PFSK-1 (cell line): ENCODE results near the gene IQCK.

Experiments used
- FOXP2 ChIP-seq: optimal IDR thresholded peaks from 2 replicates; pipeline ENCODE3; 2011; ENCODE audit warnings: borderline replicate concordance, control low read depth, inconsistent platforms; ENCODE audit not compliant: insufficient read depth; ENCODE audit errors: extremely low read length, extremely low read depth
- POLR2AphosphoS5 ChIP-seq: IDR thresholded peaks from 2 replicates; pipeline ENCODE4 v1.6.1; 2012; ENCODE audit warnings: low read depth, mild to moderate bottlenecking, control low read depth, low read length, moderate library complexity
- REST ChIP-seq, 2 experiments: IDR thresholded peaks; 2 replicates each; pipeline versions ENCODE4 v1.6.1 to v1.8.0; 2011 to 2012; ENCODE audit warnings: low read depth in 2 of 2, low read length in 2 of 2, control low read depth in 1 of 2, inconsistent platforms in 1 of 2, mild to moderate bottlenecking in 1 of 2, moderate library complexity in 1 of 2; ENCODE audit not compliant: insufficient read depth in 1 of 2
- SIN3A ChIP-seq: IDR thresholded peaks from 2 replicates; pipeline ENCODE4 v1.6.1; 2012; ENCODE audit warnings: mild to moderate bottlenecking, low read length, moderate library complexity, borderline replicate concordance; ENCODE audit not compliant: insufficient read depth
- TAF1 ChIP-seq: IDR thresholded peaks from 2 replicates; pipeline ENCODE4 v1.6.1; 2012; ENCODE audit warnings: low read length, control low read depth, borderline replicate concordance; ENCODE audit not compliant: insufficient read depth

Gene IQCK

DNA sequence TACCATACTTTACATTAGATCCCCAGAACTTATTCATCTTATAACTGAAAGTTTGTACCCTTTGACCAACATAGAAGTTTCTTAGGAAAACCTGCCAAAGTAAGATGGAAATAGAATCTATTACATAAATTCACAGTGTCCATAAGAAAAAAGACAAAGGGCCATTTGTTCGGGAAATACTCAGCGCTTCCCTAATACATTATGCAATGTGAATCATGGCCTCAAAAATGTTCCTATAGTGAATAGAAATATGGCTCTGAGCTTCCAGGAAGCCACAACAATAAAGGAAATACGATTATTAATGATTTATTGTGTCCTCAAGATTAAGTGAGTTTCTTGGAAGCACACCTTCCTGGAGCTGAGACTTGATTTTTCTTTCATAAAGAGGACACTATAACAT lies 115.1 kb downstream of the IQCK start:
- TF ChIP-seq POLR2AphosphoS5, result no peak
- TF ChIP-seq SIN3A, result no peak
- TF ChIP-seq TAF1, result no peak
- TF ChIP-seq REST (IDR thresholded peaks at IDR 0.05; ENCODE audit: insufficient read depth in 1 of 2, low read depth in 2 of 2, low read length in 2 of 2), result no peak
- no peak for TF ChIP-seq FOXP2

- TF ChIP-seq TAF1 (no peak), FOXP2 (no peak), REST (IDR thresholded peaks at IDR 0.05; ENCODE audit: insufficient read depth in 1 of 2, low read depth in 2 of 2, low read length in 2 of 2) (no peak)
Observed at GRCh38 chr16:19833581-19833980, 115.5 kb downstream of the IQCK start.

DNA sequence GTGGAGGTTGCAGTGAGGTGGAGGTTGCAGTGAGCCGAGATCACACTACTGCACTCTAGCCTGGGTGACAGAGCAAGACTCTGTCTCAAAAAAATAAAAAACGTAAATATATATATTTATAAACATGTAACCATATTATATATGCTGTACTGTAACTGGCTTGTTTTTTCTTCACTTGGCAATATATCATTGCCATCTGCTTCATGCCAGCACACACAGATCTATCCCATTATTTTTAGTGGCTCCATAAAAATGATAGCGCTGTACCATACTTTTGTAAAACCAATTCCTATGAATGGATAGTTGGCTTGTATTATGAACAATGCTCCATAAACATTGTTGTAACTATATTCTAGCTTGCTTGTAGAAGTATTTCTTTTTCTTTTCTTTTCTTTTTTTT lies 117.1 kb downstream of the IQCK start:
- TF ChIP-seq FOXP2 (no peak), TAF1 (no peak), REST (IDR thresholded peaks at IDR 0.05; ENCODE audit: insufficient read depth in 1 of 2, low read depth in 2 of 2, low read length in 2 of 2) (no peak), SIN3A (no peak), POLR2AphosphoS5 (no peak)

DNA sequence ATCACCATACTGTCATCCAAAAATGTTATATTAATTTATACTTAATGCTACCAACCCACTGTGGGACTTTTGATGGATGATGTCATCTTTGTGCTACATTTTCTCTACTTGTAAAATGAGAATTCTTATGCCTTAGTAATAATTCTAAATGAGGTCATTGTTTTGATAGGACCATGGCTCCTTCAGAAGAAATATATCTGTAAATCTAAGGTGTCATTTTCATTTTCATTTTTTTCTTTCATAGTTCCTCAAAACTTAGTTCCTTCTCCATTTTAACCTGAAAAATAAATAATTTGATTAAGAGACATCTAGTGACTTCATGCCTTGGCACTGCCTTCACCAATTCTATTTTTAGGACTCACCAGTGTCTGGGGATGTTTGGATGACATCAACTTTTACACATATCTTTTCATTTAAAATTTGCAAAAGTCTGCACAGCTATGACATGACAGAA lies 117.9 kb downstream of the IQCK start:
- TF ChIP-seq FOXP2 (no peak), SIN3A (no peak), POLR2AphosphoS5 (no peak), REST (IDR thresholded peaks at IDR 0.05; ENCODE audit: insufficient read depth in 1 of 2, low read depth in 2 of 2, low read length in 2 of 2) (no peak), TAF1 (no peak)

- no peak for TF ChIP-seq TAF1
- no peak for TF ChIP-seq SIN3A
- no peak for TF ChIP-seq POLR2AphosphoS5
- TF ChIP-seq FOXP2, result no peak
- no peak for TF ChIP-seq REST (IDR thresholded peaks at IDR 0.05; ENCODE audit: insufficient read depth in 1 of 2, low read depth in 2 of 2, low read length in 2 of 2)
Observed at GRCh38 chr16:19837331-19837980, 119.4 kb downstream of the IQCK start.
